ENCODE measurements around the gene PIM3.

GRCh38 chr22:49999946-50000586, 39.5 kb downstream of the PIM3 start:
- TF ChIP-seq EZH2phosphoT487 (IDR thresholded peaks at IDR 0.05; ENCODE audit: low read length) (no peak), CTCF (IDR thresholded peaks at IDR 0.05; ENCODE audit: low read length) (no peak)

Measured in MM.1S (cell line).